NCI-H2081 treated with DMSO at 0.1 percent for 48 hours (cell line): ENCODE data around the gene DAB2IP.

Source experiments
- DNase-seq: peaks from one replicate; lab custom pipeline; 2025; lab: John Stamatoyannopoulos, UW

The DAB2IP gene

DNA sequence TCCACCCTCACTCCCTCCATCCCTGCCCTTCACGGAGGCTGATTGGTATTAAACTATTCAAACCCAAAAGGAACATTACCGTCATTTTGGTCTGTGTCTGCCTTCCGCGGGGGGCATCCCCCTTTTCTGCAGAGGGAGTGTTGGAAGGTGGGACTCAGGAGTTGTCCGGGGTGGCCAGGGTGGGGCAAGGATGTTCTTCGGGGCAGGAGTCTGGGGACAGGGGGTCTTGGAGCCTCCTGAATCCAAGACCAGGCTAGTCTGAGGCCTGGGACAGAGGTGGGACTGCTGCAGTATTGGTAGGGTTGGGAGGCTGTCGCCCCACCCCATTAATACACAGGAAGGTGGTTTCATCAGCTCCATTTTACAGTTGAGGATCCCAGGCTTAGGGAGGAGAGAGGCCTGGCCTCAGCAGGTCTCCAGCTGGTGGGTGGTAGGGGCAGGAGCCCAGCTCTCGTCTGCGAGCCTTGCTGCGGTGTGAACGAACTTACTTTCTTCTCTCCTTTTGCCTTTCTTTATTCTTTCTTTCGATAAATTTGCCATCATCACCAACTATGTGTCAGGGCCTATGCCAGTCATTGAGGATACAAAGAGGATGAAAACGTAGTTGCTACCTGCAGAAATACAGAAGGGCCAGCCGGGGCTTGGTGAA, 33.8 kb downstream of the DAB2IP start:
- no peak for DNase-seq

DNA sequence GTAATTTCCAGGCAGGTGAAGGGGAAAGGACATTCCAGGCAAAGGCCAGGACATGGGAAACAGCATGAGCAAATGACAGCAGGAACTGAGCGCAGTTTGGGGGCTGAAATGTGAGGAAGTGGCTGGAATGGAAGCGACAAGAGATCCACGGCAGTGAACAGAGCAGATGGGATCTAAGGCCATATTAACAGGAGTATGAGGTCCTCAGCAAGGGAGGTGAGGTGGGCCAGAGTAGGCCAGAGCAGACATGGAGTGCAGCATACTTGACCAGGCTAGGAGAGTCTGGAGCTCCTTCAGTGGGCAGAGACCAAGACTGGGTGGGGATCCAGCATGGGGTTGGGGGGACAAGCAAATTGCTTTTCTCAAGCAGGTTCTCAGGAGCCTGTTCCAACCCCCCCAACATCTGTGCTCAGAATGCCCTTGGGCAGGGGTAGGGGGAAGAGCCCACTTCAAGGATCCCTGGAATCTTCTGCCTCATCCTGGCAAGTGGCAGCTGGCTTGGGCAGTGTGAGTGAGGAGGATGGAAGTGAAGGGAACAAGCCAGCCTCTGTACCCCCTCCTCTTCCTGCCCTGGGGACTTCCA, 34.5 kb downstream of the DAB2IP start:
- DNase-seq, result no peak

DNA sequence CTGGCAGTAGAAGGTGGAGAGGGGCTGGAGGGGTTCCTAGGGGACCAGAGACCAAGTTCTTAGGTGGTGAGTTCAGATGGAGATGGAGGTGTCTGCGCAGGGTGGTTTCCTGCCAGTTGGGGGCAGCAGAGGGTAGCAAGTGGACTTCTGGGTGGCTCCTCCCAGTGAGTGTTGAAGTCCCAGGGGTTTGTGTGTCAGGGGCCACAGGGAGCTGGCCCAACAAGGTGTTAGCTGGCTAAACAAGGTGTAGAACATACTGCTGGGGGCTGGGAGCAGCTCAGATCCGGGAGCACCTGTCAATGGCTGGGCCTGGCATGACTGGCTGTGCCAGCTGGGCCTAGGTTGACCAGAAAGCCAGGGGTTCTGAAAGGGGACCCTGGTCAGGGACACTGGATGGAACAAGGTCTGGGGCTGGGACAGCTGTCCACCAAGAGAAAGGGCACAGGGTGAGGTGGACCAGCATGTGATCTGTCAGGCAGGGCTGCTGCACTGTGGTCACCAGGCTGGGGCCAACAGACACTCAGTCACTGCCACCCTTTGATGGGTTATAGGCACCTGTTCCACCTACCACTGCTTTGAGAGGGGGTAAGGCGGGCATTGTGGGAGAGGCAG, 35.6 kb downstream of the DAB2IP start:
- DNase-seq, result no peak

DNA sequence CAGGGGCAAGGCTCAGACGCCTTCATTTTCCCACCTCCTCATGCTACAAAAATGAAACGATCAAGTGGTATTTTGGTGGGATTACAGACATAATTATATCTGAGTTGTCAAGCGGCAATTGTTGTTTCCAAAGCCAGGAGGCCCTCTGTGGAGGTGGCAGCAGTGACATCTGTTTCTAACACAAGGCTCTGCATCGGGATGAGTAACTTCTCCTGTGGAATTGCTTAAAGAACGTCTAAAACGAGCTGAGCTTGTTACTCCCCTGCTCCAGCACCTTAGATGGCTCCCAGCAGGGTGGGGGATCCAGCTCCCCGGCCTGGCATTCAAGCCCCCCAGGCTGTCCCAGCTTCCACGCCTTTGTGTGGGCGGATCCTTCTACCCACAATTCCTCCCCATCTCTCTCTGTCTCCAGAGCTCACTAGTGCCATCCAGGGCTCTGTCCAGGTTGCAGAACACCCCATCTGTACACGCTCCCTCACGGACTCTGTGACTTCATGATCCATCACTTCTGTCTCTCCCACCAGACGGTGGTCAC, 36.8 kb downstream of the DAB2IP start:
- no peak for DNase-seq

DNA sequence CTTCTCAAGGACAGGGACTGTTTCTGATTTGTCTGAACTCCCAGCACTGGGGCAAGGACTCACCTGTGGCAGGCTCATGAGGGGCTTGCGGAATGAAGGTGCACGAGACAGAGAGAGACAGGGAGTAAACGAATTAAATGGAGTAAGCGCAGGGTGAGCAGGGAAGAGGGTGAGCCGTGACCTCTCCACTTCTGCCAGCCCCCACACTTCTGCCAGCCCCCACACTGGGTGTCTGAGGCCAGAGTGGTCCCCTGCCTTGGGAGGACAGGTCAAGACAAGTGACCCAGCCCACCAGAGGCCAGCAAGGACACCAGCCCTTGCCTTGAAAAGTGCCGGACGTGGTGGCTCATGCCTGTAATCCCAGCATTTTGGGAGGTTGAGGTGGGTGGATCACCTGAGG, 37.2 kb downstream of the DAB2IP start:
- no peak for DNase-seq

DNA sequence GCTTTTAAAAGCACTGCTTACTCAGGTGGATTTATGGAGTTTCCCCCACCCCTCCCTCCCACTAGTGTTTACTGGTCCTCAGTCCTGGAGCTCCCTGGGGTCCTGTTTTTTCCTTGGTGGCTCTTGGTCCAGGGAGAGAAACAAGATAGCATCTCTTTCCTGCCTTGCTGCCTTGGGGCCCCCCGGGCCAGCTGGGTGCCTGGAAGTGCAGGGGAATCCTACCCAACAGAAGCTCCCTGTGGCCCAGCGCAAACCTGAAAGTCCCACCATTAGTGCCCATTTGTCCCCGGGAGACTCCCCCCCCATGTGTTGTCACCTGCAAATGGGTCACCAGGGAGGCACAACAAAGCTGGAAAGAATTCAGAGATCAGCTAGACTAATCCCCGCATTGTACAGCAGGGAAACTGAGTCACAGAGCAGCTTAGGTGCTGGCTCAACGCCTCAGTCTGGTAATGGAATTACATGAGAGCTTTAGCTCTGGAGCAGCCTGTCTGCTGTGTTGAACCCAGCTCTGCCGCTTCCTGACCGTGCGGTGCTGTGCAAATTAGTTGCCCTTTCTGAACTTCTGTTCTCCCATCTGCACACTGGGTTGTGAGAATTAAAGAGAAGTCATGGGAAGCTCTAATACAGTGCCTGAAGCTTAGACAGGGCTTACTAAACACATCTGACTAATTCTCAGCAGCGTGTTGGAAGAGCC, 38.2 kb downstream of the DAB2IP start:
- DNase-seq, result no peak

DNA sequence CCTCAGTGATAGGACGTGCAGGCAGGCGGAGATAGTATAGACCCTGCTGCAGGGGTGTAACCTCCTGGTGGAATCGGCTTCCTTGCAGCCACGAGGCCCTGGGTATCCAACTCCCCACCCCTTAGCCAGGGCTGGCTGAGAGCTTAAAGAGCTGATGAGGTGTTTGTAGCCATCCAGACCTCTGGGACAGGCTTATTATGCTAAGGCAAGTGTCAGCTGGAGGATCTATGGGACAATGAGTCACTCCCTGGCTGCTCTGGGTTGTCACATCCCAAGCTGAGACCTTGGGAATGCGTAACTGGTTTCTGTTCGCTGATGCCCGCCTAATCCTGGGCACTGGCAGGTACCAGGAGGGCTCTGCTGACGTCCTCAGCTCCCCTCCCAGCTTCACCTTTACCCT, 38.9 kb downstream of the DAB2IP start:
- no peak for DNase-seq

DNA sequence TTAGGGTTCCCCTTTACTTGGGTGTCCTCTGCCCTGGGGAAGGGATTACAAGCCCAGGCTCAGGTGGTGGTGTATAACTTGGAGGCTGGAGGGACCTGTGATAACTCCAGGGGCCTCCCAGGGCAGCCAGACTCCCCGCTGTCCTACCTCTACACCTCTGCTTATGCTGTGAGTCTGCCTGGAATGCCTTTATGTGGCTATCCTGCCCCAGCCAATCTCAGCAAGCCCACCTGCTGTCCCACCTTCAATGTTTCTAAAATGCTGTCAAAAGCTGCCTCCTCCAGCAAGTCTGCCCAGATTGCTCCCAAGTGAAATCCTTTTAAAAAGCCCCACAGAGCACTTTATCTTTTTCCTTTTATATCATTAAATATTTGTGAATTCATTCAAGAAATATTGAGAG, 39.3 kb downstream of the DAB2IP start:
- no peak for DNase-seq

DNA sequence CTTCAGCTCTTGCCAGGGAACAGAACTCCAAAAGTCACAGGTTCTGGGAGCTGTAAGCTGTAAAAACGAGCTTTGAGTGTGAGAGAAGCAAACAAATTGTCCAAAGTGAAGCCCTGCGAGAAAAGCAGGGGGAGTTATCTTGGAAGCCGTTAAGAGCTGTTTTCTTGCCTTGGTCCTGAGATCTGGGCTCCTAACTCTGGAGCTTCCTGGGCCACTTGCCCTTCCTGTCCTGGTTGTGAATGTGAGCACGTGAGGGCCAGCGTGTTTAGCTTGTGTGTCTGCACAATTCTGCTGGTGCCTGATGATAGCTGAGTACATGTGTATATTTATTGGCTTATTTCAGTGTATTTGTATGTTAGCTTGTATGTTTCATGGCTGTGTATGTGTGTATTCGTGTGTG, 40.5 kb downstream of the DAB2IP start:
- DNase-seq, result no peak

DNA sequence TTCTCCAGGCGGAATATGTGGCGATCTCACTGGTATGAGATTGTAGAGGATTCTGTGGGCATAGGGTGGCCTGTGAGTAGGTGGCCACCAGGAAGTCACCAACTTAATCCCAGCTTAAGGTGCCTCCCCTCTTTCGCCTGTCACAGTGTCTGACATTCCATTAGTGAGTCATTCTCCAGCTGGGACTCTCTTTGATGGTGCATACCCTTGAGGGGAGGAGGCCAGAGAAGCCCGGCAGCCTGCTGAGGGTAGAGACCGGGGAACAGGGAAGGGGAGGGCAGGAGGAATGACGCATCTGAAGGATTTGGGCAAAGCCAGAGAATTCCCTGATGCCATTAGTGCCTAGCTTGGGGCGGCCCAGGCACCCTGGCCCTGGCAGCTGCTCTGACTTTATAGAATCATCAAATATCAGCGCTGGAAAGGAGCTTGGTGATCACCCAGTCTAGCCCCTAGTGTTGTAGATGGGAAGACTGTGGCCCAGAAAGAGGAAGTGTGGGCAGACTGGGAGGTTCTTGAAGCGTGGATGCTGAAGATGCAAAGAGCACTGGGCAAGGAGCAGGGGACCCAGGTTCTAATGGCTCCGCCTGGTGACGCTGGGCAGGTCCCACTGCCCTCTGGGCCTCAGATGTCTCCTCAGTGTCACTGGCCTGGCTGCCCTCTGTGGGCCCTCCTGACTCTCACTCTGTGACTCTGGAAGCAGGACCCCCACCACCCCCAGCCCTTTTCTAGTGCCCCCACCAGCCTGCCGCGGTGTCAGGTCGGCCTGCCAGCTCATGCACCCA, 41.4 kb downstream of the DAB2IP start:
- no peak for DNase-seq

DNA sequence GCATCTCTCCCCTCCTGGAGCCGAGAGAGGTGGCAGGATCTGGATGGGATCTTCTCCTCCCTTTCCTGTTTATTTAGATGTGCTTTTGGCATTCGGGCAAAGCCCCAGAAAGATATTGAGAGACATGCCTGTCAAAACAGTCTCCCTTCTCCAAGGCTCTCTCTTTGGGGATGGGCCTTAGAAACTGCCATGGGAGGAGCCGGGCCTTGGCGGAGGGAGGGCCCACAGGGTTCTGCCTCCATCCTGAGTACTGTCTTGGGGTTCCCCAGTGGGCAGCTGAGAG, 41.9 kb downstream of the DAB2IP start:
- no peak for DNase-seq

DNA sequence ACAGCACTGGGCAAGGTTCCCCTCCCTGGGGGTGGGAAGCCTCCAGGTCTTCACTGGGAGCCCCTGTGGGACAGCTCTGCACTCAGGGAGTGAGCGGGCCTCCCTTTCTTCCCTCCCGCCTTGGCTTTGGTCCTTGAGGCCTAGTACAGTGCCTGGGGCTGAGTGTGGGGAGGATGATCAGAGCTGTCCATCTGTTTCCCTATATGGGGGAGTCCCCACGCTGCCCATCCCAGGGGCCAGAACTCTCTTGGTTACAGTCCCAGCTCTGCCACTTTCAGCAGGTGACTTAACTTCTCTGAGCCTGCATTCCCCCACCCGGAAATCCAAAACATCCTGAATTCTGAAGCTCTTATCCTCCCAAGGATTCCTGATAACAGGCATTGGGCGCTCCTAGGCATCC, 42.6 kb downstream of the DAB2IP start:
- DNase-seq, result no peak

DNA sequence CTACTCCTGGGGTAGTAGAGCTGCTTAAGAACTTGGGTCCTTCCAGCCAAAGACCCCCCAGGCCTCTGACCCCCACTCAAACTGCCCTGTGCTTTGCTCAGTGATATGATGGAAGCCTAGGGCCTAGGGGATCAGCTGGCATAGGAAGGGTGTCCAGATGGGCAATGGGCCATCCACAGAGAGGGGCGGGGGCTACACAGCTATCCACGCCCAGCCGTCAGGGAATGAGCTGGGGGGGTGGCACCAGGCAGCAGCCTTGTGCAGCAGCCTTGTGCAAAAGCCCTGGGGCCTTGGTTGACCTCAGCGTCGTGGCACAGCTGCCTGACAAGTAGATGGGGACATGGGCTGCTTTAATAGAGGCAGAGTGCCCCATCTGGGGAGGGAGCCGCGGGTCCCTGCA, 43.2 kb downstream of the DAB2IP start:
- no peak for DNase-seq

DNA sequence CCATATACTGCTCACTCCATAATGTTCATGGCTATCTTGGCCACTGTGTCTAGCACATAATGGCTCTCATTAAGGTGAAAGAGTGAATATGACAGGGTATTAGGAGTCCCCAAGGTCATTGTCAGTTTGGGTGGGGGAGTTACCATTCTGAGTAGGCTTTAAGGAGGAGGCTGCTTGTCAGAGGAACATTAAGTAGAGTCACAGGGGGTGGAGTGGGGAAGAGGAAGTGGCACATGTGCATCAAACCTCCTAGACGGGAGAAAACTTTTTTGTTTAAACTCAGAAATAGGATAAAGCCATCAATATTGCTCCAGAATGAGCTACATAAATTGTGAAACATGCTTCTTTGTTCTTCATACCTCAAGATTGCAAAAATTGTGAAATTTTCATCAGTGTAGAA, 45.5 kb downstream of the DAB2IP start:
- DNase-seq, result no peak

DNA sequence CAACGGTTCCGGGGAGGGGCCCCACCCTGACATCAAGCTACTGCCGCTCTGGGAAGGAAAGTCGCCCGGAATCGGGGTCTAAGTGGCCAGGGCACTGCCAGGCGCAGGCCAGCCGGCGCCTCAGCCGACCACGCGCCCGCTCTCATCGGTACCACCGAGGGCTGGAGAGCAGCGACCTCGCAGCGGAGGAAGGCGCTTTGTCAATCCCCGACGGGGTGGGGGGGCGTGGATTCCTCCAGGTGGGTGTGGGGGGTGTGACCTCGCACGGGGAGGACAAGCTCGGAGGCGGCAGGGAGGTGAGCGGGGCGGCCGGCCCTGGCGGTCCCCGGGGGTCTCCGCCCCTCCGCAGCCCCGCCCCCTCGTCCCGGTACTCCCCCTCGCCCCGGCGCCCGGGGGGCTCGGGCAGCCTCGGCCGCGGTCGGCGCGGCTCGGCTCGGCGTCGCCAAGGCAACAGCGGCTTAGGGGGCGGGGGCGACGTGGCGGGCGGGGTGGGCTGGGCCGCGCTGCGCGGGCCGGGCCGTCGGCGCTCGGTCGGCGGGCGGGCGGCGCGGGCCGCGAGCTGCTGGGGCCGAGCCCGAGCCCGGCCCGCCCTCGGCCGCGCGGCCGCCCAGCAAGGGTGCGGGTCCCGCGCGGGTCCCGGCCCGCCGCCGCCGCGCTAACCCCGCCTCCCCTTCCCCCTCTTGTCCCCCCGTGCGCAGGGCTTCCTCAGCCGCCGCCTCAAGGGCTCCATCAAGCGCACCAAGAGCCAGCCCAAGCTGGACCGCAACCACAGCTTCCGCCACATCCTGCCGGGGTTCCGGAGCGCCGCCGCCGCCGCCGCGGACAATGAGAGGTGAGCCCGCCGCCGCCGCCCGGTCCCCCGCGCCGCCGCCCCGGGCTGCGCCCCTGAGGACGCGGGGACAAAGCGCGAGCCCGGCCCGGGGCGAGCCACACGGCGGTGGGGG, 47.5 kb downstream of the DAB2IP start:
- DNase-seq, result no peak

DNA sequence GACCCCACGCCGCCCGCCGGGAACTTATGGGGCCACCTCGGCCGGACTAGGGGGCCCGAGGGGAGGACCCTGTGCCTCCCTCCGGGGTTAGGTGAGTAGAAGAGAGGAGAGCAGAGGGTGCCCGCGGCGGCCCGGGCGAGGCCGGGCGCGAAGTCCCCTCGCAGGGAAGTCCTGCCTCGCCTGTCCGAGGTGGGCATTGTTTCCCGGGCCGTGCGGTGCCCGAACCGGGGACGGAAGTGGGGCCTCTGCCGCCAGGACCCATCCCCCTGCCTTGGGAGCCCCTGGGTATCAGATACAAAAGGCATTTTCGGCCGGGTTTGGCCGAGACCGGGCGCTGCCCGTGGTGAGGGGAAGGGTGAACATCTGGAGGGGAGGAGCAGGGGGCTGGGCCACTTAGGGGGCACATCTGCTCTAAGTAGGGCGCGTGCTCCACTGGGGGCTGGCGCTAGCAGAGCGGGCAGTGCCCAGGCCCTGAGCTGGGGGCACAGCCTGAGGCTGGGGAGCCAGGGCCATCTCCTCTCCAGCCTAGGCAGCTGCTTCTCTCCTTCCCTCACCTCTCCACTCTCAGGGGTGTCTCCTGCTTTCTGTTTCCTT, 48.2 kb downstream of the DAB2IP start:
- DNase-seq, result no peak

DNA sequence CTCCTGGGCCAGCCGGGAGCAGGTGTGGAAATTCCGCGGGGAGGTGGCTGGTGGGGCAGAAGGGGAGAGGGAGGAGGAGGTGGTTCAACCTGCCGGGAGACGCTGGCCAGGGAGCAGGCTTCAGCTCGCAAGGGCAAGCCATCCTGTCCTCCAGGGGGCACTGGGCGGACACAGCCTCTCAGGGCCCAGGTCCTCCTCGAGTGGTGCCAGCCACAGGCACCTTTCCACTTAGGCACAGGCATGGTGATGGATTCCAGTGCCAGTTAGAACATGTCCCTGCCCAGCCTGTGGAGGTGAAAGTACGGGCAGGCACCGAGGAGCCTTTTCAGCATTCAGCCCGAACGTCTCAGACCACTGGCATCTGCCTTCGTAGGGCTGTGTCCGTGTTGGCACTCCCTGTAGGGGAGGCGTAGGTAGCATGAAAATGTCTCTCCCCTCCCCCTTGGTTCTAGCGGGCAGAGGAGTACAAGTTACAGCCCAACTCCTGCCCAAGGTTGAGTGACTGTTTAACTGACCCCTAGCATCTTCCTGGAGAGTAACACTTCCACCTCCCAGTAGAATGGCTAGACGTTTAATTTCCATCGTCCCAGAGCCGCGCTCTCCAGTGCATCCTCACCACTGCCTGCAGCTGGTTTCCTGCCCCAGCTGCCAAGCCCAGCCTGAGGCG, 48.9 kb downstream of the DAB2IP start:
- DNase-seq, result no peak

DNA sequence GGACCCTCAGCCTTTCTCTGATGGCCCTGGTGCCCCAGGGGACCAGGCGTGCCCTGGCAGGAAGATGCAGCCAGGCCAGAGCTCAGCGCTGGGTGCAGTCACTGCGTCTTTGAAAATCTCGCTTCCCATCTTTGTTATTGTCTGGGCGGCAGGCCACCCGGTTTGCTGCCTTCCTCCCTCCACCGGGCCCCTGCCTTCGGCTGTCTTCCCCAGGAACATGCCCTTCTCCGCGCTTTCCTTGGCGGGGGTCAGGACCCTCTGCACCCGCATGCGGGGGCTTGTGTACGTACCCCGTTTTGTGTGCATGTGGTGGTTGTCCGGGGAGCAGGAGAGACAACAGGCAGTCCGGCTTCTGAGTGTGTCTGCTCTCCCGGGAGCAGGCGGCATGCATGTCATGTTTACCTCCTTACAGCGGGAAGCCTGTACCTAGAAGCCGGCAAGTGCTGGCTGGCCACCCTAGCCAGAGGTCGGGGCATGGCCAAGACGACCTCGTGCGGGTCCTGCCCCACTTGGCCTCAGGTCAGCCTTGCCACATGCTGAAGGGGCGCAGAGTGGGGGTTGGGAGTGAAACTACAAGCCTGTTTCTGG, 49.5 kb downstream of the DAB2IP start:
- no peak for DNase-seq

DNA sequence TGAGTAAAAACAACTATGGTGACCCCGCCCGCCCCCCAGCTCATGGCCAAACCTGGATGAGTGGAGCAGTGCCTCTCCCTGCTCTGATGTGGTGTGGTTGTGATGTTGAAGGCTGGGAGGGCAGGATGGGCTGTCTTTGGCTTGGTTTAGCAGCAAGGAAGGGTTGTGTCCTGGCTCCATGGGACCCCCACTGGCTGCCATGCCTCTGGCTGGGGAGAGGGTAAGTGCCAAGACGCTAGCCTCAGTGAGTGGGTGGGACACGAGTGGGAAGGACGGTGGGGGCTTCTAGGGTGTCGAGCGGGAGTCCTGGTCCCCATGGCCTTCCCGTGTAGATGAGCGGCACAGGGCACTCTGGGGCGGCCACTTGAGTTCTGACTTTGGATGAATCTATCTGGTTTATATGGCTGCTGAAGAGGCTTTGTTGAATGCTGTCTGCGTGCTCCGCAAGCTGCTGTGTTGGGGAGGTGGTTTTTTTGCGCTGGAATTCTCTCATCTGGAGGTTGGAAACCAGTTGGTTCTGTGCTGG, 50.4 kb downstream of the DAB2IP start:
- no peak for DNase-seq
